ENCODE data around the gene WDR55.

DNA sequence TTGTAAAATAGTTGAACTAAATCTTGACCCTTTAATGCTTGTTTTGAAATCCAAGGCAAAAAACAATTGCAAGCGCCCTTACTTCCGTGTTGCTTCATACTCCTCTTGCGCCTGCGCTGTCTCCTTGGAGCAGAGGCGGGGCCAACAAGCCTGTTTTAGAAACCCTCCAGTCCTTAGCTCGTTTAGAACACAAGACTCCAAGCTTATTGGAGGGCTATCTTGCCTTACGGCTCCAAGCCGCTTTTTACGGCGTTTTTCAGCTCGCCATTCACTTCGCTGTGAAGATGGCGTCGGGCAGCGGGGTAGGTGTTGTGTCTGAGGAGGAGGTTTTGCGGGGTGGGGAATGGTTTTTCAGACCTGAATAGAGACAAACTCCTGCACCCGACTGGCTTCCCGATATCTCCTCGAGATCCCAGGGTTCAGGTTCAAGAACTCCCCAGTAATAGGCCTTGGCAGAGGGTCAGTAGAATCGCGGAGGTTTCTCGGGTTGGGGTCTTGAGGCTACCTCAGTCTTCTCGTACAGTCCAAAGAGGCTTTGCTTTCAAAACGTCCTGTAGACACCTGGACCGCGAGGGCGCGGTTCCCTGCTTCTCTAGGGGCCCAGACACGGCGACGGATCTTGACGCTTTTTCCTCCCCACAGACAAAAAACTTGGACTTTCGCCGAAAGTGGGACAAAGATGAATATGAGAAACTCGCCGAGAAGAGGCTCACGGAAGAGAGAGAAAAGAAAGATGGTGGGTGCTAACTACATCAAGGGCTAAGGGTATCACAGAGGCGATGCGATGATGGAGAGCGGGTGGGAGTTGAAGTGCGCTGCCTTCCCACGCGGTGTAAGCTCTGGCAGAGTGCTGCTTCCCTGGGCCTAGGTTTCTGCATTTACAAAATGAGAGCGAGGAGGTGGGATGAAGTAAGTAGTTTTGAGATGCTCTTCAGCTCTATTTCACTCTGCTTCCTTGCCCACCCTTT is 35.8 kb downstream of the WDR55 start, which contains the start of gene ZMAT2:
- TF ChIP-seq, protein P1, sequence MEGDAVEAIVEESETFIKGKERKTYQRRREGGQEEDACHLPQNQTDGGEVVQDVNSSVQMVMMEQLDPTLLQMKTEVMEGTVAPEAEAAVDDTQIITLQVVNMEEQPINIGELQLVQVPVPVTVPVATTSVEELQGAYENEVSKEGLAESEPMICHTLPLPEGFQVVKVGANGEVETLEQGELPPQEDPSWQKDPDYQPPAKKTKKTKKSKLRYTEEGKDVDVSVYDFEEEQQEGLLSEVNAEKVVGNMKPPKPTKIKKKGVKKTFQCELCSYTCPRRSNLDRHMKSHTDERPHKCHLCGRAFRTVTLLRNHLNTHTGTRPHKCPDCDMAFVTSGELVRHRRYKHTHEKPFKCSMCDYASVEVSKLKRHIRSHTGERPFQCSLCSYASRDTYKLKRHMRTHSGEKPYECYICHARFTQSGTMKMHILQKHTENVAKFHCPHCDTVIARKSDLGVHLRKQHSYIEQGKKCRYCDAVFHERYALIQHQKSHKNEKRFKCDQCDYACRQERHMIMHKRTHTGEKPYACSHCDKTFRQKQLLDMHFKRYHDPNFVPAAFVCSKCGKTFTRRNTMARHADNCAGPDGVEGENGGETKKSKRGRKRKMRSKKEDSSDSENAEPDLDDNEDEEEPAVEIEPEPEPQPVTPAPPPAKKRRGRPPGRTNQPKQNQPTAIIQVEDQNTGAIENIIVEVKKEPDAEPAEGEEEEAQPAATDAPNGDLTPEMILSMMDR (IDR thresholded peaks at IDR 0.05), result no peak
- peak in 3 of 4 donors; percentile 41 to 75 (median 71) for TF ChIP-seq POLR2A (IDR thresholded peaks at IDR 0.05)

Data from esophagus squamous epithelium (tissue), 4 donors.